PFSK-1 (cell line): ENCODE results near the gene SUCLG1.

Experiments
- FOXP2 ChIP-seq: optimal IDR thresholded peaks from 2 replicates; pipeline ENCODE3; 2011; ENCODE audit warnings: borderline replicate concordance, control low read depth, inconsistent platforms; ENCODE audit not compliant: insufficient read depth; ENCODE audit errors: extremely low read length, extremely low read depth
- POLR2AphosphoS5 ChIP-seq: IDR thresholded peaks from 2 replicates; pipeline ENCODE4 v1.6.1; 2012; ENCODE audit warnings: low read depth, mild to moderate bottlenecking, control low read depth, low read length, moderate library complexity
- SIN3A ChIP-seq: IDR thresholded peaks from 2 replicates; pipeline ENCODE4 v1.6.1; 2012; ENCODE audit warnings: mild to moderate bottlenecking, low read length, moderate library complexity, borderline replicate concordance; ENCODE audit not compliant: insufficient read depth
- TAF1 ChIP-seq: IDR thresholded peaks from 2 replicates; pipeline ENCODE4 v1.6.1; 2012; ENCODE audit warnings: low read length, control low read depth, borderline replicate concordance; ENCODE audit not compliant: insufficient read depth
- TF ChIP-seq, protein P1 (sequence below), 2 experiments: IDR thresholded peaks; 2 replicates each; pipeline versions ENCODE4 v1.6.1 to v1.8.0; 2011 to 2012; ENCODE audit warnings: low read depth in 2 of 2, low read length in 2 of 2, control low read depth in 1 of 2, inconsistent platforms in 1 of 2, mild to moderate bottlenecking in 1 of 2, moderate library complexity in 1 of 2; ENCODE audit not compliant: insufficient read depth in 1 of 2

The SUCLG1 gene

DNA sequence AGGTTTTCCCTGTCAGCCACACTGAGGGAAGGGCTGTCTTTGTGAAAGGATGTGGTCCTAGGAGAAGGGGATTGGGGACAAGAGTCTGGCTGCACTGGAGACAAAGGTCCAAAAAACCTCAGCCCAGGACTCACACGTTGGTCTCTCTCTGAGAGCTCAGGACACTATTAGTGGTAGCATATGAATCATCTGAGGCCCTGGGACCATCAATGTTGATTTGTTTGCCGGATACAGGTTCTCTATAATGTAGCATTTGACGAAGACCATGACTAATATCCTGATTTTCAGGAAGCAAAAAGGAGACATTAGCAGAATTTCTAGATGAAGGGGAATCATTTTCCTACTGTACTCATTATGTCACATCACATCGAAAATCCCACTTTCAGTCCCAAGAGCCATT is 35.0 kb upstream of the SUCLG1 start:
- TF ChIP-seq, protein P1, sequence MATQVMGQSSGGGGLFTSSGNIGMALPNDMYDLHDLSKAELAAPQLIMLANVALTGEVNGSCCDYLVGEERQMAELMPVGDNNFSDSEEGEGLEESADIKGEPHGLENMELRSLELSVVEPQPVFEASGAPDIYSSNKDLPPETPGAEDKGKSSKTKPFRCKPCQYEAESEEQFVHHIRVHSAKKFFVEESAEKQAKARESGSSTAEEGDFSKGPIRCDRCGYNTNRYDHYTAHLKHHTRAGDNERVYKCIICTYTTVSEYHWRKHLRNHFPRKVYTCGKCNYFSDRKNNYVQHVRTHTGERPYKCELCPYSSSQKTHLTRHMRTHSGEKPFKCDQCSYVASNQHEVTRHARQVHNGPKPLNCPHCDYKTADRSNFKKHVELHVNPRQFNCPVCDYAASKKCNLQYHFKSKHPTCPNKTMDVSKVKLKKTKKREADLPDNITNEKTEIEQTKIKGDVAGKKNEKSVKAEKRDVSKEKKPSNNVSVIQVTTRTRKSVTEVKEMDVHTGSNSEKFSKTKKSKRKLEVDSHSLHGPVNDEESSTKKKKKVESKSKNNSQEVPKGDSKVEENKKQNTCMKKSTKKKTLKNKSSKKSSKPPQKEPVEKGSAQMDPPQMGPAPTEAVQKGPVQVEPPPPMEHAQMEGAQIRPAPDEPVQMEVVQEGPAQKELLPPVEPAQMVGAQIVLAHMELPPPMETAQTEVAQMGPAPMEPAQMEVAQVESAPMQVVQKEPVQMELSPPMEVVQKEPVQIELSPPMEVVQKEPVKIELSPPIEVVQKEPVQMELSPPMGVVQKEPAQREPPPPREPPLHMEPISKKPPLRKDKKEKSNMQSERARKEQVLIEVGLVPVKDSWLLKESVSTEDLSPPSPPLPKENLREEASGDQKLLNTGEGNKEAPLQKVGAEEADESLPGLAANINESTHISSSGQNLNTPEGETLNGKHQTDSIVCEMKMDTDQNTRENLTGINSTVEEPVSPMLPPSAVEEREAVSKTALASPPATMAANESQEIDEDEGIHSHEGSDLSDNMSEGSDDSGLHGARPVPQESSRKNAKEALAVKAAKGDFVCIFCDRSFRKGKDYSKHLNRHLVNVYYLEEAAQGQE (IDR thresholded peaks at IDR 0.05; ENCODE audit: insufficient read depth in 1 of 2, low read depth in 2 of 2, low read length in 2 of 2): no peak
- no peak for TF ChIP-seq FOXP2
- no peak for TF ChIP-seq POLR2AphosphoS5

DNA sequence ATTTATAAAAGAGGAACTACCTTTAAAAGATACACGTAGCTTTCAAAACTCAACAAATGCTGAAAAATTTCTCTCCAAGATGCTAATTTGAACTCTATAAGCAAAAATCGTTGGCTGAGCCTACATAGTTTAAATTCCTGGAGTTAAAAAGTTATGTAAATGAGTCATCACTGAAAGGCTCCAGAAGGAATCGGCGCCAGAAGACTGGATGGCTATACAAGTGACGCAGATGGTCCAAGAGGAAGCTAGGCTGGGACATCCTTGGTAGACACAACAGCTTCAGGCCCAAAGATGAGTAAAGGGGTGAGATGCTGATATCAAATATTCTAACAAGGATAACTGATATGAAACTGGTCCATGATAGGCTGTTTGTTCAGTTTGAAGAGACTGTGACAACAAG is 34.4 kb upstream of the SUCLG1 start:
- TF ChIP-seq FOXP2 (no peak), POLR2AphosphoS5 (no peak), SIN3A (no peak), TAF1 (no peak)
- TF ChIP-seq, protein P1 (IDR thresholded peaks at IDR 0.05; ENCODE audit: insufficient read depth in 1 of 2, low read depth in 2 of 2, low read length in 2 of 2): no peak

DNA sequence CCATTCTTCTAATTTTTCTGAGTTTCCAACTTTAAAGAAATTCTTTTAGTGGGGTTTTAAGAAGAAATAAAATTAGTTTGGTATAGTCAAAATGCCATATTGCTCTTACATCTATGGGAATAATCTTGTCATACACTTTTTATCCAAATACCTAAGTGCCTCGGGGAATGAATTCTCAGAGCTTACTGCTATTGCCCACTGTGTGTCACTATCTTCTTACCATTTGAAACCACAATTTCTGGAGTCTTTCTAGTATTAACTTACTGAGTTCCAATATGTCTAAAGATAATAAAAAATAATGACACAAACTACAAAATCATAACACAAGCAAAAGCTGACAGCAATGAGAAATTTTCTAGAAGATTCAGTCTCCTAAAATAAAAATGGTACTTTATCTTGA is 33.5 kb upstream of the SUCLG1 start:
- TF ChIP-seq POLR2AphosphoS5: no peak
- no peak for TF ChIP-seq SIN3A
- TF ChIP-seq FOXP2: no peak
- TF ChIP-seq, protein P1 (IDR thresholded peaks at IDR 0.05; ENCODE audit: insufficient read depth in 1 of 2, low read depth in 2 of 2, low read length in 2 of 2): no peak
- no peak for TF ChIP-seq TAF1

DNA sequence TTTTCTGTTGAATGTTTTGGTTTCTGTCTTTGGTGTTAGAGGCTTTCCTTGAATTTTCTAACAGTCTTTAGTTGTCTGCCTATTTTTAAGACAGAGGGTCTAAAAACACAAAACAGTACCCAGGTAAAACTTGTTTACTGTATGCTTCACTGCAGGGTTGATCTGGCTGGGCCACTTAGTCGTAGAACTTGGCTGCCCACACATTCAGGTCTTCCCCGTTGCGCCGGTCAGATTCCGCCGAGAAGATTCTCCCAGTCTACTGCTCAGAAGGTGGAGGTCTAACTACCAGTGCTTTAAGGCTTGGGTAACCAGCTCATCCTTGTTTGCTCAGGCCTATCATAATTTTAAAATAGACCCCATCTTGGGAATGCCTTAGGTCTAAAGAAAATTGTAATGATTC is 32.7 kb upstream of the SUCLG1 start:
- TF ChIP-seq FOXP2: no peak
- TF ChIP-seq SIN3A: no peak
- no peak for TF ChIP-seq TAF1
- TF ChIP-seq, protein P1 (IDR thresholded peaks at IDR 0.05; ENCODE audit: insufficient read depth in 1 of 2, low read depth in 2 of 2, low read length in 2 of 2): no peak
- TF ChIP-seq POLR2AphosphoS5: no peak

DNA sequence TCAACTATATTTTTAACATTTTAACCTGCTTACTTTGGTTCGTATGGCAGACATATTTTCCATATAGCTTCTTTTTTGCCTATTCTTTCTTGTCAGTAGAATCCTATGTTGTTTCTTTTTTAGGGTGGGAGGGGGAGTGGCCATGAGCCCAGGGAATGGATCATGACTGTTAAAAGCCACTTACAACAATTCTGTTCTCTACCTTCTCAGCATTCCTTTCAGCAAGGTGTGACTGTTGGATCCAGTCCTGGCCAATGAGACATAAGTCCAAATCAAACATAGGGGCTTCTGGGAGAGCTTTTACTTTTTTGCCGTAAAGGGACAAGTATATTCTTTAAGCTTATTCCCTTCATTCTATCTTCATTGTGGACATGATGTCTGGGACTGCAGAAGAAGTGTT is 32.2 kb upstream of the SUCLG1 start:
- TF ChIP-seq POLR2AphosphoS5 (no peak), TAF1 (no peak)
